ENCODE results near the gene DMBX1. TPM values are rescaled to one million over a fixed set of nuclear protein-coding genes. Genes with fewer than 3 reads are reported as not detected.
A peak's percentile ranks its signal among the peaks of the same experiment; 100 is the strongest.

The DMBX1 gene
- total and polyA plus RNA-seq, 9 of the 15 experiments (the other 6 are each of a cell fraction or from before 2014, with no cell fraction given) = 0.25 to 4.3 (median 1.0) TPM

GRCh38 chr1:46532498-46533178, 43.0 kb downstream of the DMBX1 start (continued):
- TF ChIP-seq E2F6 (IDR thresholded peaks at IDR 0.05; ENCODE audit: borderline replicate concordance in 1 of 2, extremely low read depth in 1 of 2, insufficient read depth in 1 of 2, insufficient read length in 1 of 2, low read depth in 1 of 2, low read length in 1 of 2, poor library complexity in 1 of 2, severe bottlenecking in 1 of 2) (peak in 1 of 2 experiments; percentile 38), KLF16 (IDR thresholded peaks at IDR 0.05) (no peak), TAF9B (IDR thresholded peaks at IDR 0.05; ENCODE audit: partially characterized antibody) (no peak), ZFPM2 (CRISPR knock-in tag; IDR thresholded peaks at IDR 0.05) (no peak), ZNF3 (CRISPR knock-in tag; IDR thresholded peaks at IDR 0.05) (no peak), NCOA6 (IDR thresholded peaks at IDR 0.05) (no peak), KDM4B (IDR thresholded peaks at IDR 0.05; ENCODE audit: borderline replicate concordance in 2 of 2, low read depth in 1 of 2) (no peak), MCM5 (IDR thresholded peaks at IDR 0.05; ENCODE audit: low read depth) (no peak), KDM1A (IDR thresholded peaks at IDR 0.05) (no peak), RUNX1 (IDR thresholded peaks at IDR 0.05; ENCODE audit: low read depth) (no peak), ZNF707 (CRISPR knock-in tag; conservative IDR thresholded peaks at IDR 0.05) (no peak), MTA2 (IDR thresholded peaks at IDR 0.05; ENCODE audit: low read depth) (no peak), DEAF1 (CRISPR knock-in tag; IDR thresholded peaks at IDR 0.05) (0 out of 2 replicates have a peak, but pooled peaks have one; percentile 17), CC2D1A (IDR thresholded peaks at IDR 0.05) (no peak), MLLT1 (IDR thresholded peaks at IDR 0.05) (no peak), ZNF224 (CRISPR knock-in tag; IDR thresholded peaks at IDR 0.05) (no peak), ZNF280A (IDR thresholded peaks at IDR 0.05; ENCODE audit: low read depth, partially characterized antibody) (no peak), SMARCB1 (IDR thresholded peaks at IDR 0.05; ENCODE audit: insufficient read length, low read depth) (no peak), BDP1 (IDR thresholded peaks at IDR 0.05; ENCODE audit: insufficient read depth, insufficient read length) (no peak), ZNF165 (CRISPR knock-in tag; IDR thresholded peaks at IDR 0.05; ENCODE audit: borderline replicate concordance) (no peak), ARID3A (IDR thresholded peaks at IDR 0.05; ENCODE audit: borderline replicate concordance, low read depth, low read length) (no peak)
